ENCODE results near the gene HDAC4. TPM values are rescaled to one million over a fixed set of nuclear protein-coding genes. Genes with fewer than 3 reads are reported as not detected.

The HDAC4 gene
- total and polyA plus RNA-seq, 9 of the 15 experiments (the other 6 are each of a cell fraction or from before 2014, with no cell fraction given), result 0.11 to 20.2 (median 4.0) TPM

GRCh38 chr2:239299218-239299939 is 101.4 kb downstream of the HDAC4 start:
- Histone ChIP-seq H3K36me3 (ENCODE audit: control insufficient read depth, insufficient read depth, low read length) (no peaks in the 10 kb centered on the region), H4K20me1 (replicated peaks; ENCODE audit: control insufficient read depth, insufficient read depth, low read length) (no peaks in the 10 kb centered on the region), H3K9ac (ENCODE audit: insufficient read depth in 1 of 2, low read depth in 2 of 2, low read length in 2 of 2) (no peak overlapping the region), H3K79me2 (ENCODE audit: control insufficient read depth, insufficient read depth, low read length) (peaks cover 31% of the 10 kb centered on the region), H3K9me3 (replicated peaks; ENCODE audit: control insufficient read depth, insufficient read depth, low read depth, low read length) (no peaks in the 10 kb centered on the region), H3K4me1 (replicated peaks in 1 of 2; ENCODE audit: control insufficient read depth in 2 of 2, insufficient read depth in 2 of 2, low read length in 2 of 2) (peaks cover 29 to 60% of the 10 kb centered on the region in 2 experiments; a peak in 4 of 5 replicates), H3K27ac (ENCODE audit: extremely low read depth, low read depth, low read length) (no peak overlapping the region), H2AFZ (ENCODE audit: low read depth, low read length) (no peak overlapping the region), H3K4me2 (ENCODE audit: insufficient read depth, low read length) (no peak overlapping the region), H3K4me3 (no peak overlapping the region), H3K9me1 (ENCODE audit: control insufficient read depth, insufficient read depth, low read length) (no peaks in the 10 kb centered on the region), H3K27me3 (ENCODE audit: control insufficient read depth in 2 of 2, insufficient read depth in 2 of 2, low read length in 2 of 2) (no peaks in the 10 kb centered on the region)
- no TSS peak for BruUV-seq (replicated peaks)
- intact Hi-C loops (cut with micrococcal nuclease), result no loop called here
- 93% methylated on average over 14 of the region's 19 CpGs for WGBS (ENCODE audit: insufficient coverage, low coverage, missing lambda C conversion rate)
- ChIA-PET CTCF (ENCODE audit: low intra/inter-chr PET ratio) (no interaction called here), POLR2A (no interaction called here)
- FAIRE-seq (no peak), DNase-seq (ENCODE audit: extremely low read depth in 1 of 4, low spot score in 3 of 4) (no peak), ATAC-seq (no peak)
- in situ Hi-C loops (cut with MboI), result no loop called here
- TF ChIP-seq CEBPZ (IDR thresholded peaks at IDR 0.05; ENCODE audit: borderline replicate concordance, low read depth, low read length) (no peak), MAFF (IDR thresholded peaks at IDR 0.05; ENCODE audit: low read length) (peak; percentile 29; the same call in 1 of the 2 replicates), MAFK (IDR thresholded peaks at IDR 0.05; ENCODE audit: low read length) (peak; percentile 54; the same call in 1 of the 2 replicates), ZNF184 (CRISPR knock-in tag; IDR thresholded peaks at IDR 0.05) (no peak), KLF1 (tag; IDR thresholded peaks at IDR 0.05) (no peak), ZNF316 (IDR thresholded peaks at IDR 0.05) (peak; percentile 70), CGGBP1 (CRISPR knock-in tag; IDR thresholded peaks at IDR 0.05) (no peak), PHB2 (IDR thresholded peaks at IDR 0.05; ENCODE audit: low read depth) (no peak), RREB1 (CRISPR knock-in tag; IDR thresholded peaks at IDR 0.05) (no peak), UBTF (IDR thresholded peaks at IDR 0.05; ENCODE audit: borderline replicate concordance in 1 of 2, low read depth in 2 of 2, low read length in 2 of 2) (no peak)
